ENCODE results near the gene DKKL1.

- no peak for TF ChIP-seq CTCF (conservative IDR thresholded peaks at IDR 0.05)
- no peak for TF ChIP-seq ZFX (IDR thresholded peaks at IDR 0.05)
These were observed 36.4 kb downstream of the DKKL1 start for GRCh38 chr19:49400029-49400428.
